HG03103 (cell line): ENCODE results near the gene KLHL12.

Source experiments
- ATAC-seq: cut with Tn5 transposase; IDR thresholded peaks from one replicate; pipeline ENCODE4 v1.9.1; 2021; ENCODE audit warnings: low read depth; ENCODE audit not compliant: unreplicated experiment

Gene KLHL12

GRCh38 chr1:202844259-202844658 is 82.8 kb downstream of the KLHL12 start:
- no peak for ATAC-seq

DNA sequence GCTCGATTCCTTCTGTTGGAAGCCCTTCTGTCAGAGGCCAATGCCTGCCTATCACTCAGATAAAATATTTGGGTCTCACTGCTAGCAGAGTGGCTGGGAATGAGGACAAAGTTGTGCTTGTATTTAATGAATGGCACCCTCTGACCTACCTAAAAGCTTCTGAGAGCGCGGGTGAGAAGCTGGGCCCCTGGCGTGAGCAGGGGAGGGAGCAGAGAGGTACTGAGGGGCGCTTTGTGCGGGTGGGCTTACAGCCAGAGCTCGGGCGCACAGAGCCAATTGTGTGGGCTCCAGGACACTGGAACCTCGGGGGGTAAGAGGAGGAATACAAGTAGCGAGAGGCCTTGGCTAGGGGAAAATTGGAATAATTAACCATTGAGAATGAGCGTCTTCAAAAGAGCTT is 84.0 kb downstream of the KLHL12 start:
- ATAC-seq: no peak
